ENCODE data around the gene ARFGAP2.

DNA sequence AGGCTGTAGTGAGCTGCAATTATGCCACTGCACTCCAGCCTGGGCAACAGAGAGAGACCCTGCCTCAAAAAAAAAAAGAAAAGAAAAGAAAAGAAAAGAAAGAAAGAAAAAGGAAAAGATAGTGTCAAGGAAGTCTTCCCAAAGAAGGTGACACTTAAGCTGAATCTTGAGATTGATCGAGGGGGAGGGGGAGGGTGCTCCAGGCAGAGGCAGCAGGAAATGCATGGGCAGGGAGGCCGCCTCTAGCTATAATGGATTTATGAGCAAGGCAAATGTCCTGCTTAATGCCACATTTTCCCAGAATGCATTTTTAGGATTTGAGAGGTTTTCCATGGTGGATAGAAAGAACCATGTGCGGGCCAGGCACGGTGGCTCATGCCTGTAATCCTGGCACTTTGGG lies 24.3 kb upstream of the ARFGAP2 start:
- TF ChIP-seq GABPA (IDR thresholded peaks at IDR 0.05; ENCODE audit: low read depth) (no peak), POLR2AphosphoS5 (IDR thresholded peaks at IDR 0.05; ENCODE audit: low read depth) (no peak)
- TF ChIP-seq, protein P1, sequence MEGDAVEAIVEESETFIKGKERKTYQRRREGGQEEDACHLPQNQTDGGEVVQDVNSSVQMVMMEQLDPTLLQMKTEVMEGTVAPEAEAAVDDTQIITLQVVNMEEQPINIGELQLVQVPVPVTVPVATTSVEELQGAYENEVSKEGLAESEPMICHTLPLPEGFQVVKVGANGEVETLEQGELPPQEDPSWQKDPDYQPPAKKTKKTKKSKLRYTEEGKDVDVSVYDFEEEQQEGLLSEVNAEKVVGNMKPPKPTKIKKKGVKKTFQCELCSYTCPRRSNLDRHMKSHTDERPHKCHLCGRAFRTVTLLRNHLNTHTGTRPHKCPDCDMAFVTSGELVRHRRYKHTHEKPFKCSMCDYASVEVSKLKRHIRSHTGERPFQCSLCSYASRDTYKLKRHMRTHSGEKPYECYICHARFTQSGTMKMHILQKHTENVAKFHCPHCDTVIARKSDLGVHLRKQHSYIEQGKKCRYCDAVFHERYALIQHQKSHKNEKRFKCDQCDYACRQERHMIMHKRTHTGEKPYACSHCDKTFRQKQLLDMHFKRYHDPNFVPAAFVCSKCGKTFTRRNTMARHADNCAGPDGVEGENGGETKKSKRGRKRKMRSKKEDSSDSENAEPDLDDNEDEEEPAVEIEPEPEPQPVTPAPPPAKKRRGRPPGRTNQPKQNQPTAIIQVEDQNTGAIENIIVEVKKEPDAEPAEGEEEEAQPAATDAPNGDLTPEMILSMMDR (IDR thresholded peaks at IDR 0.05; ENCODE audit: insufficient read depth, low read length) = no peak

Measured in HL-60 (cell line).